Measurements from ENCODE around the gene NOD1. TPM values are rescaled to one million over a fixed set of nuclear protein-coding genes. Genes with fewer than 3 reads are reported as not detected.

The NOD1 gene
- total RNA-seq, 1 experiment from 2014 or later: 7.0 TPM

GRCh38 chr7:30403477-30403876, 75.1 kb downstream of the NOD1 start:
- Mint-ChIP-seq H3K4me1 (ENCODE audit: low read depth, unreplicated experiment) (no peaks in the 10 kb centered on the region), H3K4me3 (ENCODE audit: unreplicated experiment) (no peak overlapping the region), H3K9me3 (ENCODE audit: unreplicated experiment) (no peaks in the 10 kb centered on the region), H3K27ac (ENCODE audit: unreplicated experiment) (no peak overlapping the region), H3K27me3 (ENCODE audit: insufficient read depth, unreplicated experiment) (no peaks in the 10 kb centered on the region), H3K36me3 (ENCODE audit: insufficient read depth, unreplicated experiment) (no peaks in the 10 kb centered on the region)
- H3K36me3 ChIP-seq (ENCODE audit: control insufficient read depth, insufficient read depth, low read length): no peaks in the 10 kb centered on the region
- BruUV-seq (replicated peaks): no TSS peak
- H3K4me1 ChIP-seq: no peaks in the 10 kb centered on the region
- no peaks in the 10 kb centered on the region for H3K9me3 ChIP-seq
- intact Hi-C loops (cut with micrococcal nuclease; ENCODE audit: unreplicated experiment): no loop called here
- no peak overlapping the region for H3K4me3 ChIP-seq (ENCODE audit: low read depth, low read length)
- no peaks in the 10 kb centered on the region for H3K27me3 ChIP-seq (replicated peaks; ENCODE audit: control insufficient read depth, insufficient read depth, low read length)
- POLR2A ChIA-PET: no interaction called here
- CTCF ChIA-PET: no interaction called here
- no peak for TF ChIP-seq CTCF (IDR thresholded peaks at IDR 0.05; ENCODE audit: insufficient read depth in 1 of 2, low read depth in 1 of 2, low read length in 1 of 2, severe bottlenecking in 1 of 2, unreplicated experiment in 1 of 2)
- no peak for DNase-seq

GRCh38 chr7:30396389-30396788, 82.2 kb downstream of the NOD1 start:
- H3K36me3 Mint-ChIP-seq (ENCODE audit: insufficient read depth, unreplicated experiment): no peaks in the 10 kb centered on the region
- no peak for DNase-seq
- no peaks in the 10 kb centered on the region for H3K9me3 Mint-ChIP-seq (ENCODE audit: unreplicated experiment)
- Histone ChIP-seq H3K36me3 (ENCODE audit: control insufficient read depth, insufficient read depth, low read length) (no peaks in the 10 kb centered on the region), H3K9me3 (no peaks in the 10 kb centered on the region), H3K4me3 (ENCODE audit: low read depth, low read length) (no peak overlapping the region), H3K4me1 (no peaks in the 10 kb centered on the region), H3K27me3 (replicated peaks; ENCODE audit: control insufficient read depth, insufficient read depth, low read length) (no peaks in the 10 kb centered on the region)
- no peaks in the 10 kb centered on the region for H3K4me1 Mint-ChIP-seq (ENCODE audit: low read depth, unreplicated experiment)
- POLR2A ChIA-PET: no interaction called here
- intact Hi-C loops (cut with micrococcal nuclease; ENCODE audit: unreplicated experiment): loop anchor here (10.0 kb wide), 2 partner anchors 78 to 378 kb away; partner anchors contain the start of genes MINDY4 and NOD1
- no TSS peak for BruUV-seq (replicated peaks)
- H3K27me3 Mint-ChIP-seq (ENCODE audit: insufficient read depth, unreplicated experiment): no peaks in the 10 kb centered on the region
- CTCF ChIA-PET: interaction anchor here (0.6 to 1.2 kb wide), 4 partner anchors 73 to 168 kb away, joined by 3 to 5 read pairs (median 4); no protein-coding TSS in a partner anchor
- no peak overlapping the region for H3K4me3 Mint-ChIP-seq (ENCODE audit: unreplicated experiment)
- H3K27ac Mint-ChIP-seq (ENCODE audit: unreplicated experiment): no peak overlapping the region
- TF ChIP-seq CTCF (IDR thresholded peaks at IDR 0.05; ENCODE audit: insufficient read depth in 1 of 2, low read depth in 1 of 2, low read length in 1 of 2, severe bottlenecking in 1 of 2, unreplicated experiment in 1 of 2): peak in 1 of 2 experiments; percentile 20

GRCh38 chr7:30395676-30396075, 82.9 kb downstream of the NOD1 start:
- H3K36me3 Mint-ChIP-seq (ENCODE audit: insufficient read depth, unreplicated experiment): no peaks in the 10 kb centered on the region
- no peaks in the 10 kb centered on the region for H3K27me3 Mint-ChIP-seq (ENCODE audit: insufficient read depth, unreplicated experiment)
- ChIA-PET CTCF (interaction anchor here (1.2 kb wide), 1 partner anchor 168 kb away, joined by 5 read pairs; no protein-coding TSS in a partner anchor), POLR2A (no interaction called here)
- Histone ChIP-seq H3K4me3 (ENCODE audit: low read depth, low read length) (no peak overlapping the region), H3K9me3 (no peaks in the 10 kb centered on the region), H3K27me3 (replicated peaks; ENCODE audit: control insufficient read depth, insufficient read depth, low read length) (no peaks in the 10 kb centered on the region), H3K4me1 (no peaks in the 10 kb centered on the region), H3K36me3 (ENCODE audit: control insufficient read depth, insufficient read depth, low read length) (no peaks in the 10 kb centered on the region)
- no peak for TF ChIP-seq CTCF (IDR thresholded peaks at IDR 0.05; ENCODE audit: insufficient read depth in 1 of 2, low read depth in 1 of 2, low read length in 1 of 2, severe bottlenecking in 1 of 2, unreplicated experiment in 1 of 2)
- intact Hi-C loops (cut with micrococcal nuclease; ENCODE audit: unreplicated experiment): loop anchor here (10.0 kb wide), 2 partner anchors 79 to 379 kb away; partner anchors contain the start of genes MINDY4 and NOD1
- BruUV-seq (replicated peaks): no TSS peak
- no peaks in the 10 kb centered on the region for H3K4me1 Mint-ChIP-seq (ENCODE audit: low read depth, unreplicated experiment)
- no peak overlapping the region for H3K27ac Mint-ChIP-seq (ENCODE audit: unreplicated experiment)
- H3K4me3 Mint-ChIP-seq (ENCODE audit: unreplicated experiment): no peak overlapping the region
- no peaks in the 10 kb centered on the region for H3K9me3 Mint-ChIP-seq (ENCODE audit: unreplicated experiment)
- DNase-seq: no peak
